ENCODE results near the gene C1QTNF8.

DNA sequence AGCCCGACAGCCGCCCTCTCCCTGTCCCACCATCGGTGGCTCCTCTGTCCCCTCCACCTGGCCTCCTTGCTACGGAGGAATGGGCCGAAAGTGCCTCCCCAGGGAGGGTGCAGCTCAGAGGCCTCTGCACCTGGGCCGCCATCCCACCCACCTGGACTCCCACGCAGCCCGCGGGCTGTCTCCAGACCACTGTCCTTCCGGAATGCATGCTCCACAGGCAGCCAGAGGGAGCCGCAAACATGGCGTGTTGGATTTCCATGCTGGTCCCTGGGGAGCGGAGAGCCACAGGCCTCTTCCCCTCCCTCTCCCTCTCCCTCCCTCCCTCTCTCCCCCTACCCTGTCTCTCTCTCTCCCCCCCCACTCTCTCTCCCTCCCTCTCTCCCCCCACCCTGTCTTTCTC lies 20.5 kb downstream of the C1QTNF8 start:
- TF ChIP-seq, protein P1, sequence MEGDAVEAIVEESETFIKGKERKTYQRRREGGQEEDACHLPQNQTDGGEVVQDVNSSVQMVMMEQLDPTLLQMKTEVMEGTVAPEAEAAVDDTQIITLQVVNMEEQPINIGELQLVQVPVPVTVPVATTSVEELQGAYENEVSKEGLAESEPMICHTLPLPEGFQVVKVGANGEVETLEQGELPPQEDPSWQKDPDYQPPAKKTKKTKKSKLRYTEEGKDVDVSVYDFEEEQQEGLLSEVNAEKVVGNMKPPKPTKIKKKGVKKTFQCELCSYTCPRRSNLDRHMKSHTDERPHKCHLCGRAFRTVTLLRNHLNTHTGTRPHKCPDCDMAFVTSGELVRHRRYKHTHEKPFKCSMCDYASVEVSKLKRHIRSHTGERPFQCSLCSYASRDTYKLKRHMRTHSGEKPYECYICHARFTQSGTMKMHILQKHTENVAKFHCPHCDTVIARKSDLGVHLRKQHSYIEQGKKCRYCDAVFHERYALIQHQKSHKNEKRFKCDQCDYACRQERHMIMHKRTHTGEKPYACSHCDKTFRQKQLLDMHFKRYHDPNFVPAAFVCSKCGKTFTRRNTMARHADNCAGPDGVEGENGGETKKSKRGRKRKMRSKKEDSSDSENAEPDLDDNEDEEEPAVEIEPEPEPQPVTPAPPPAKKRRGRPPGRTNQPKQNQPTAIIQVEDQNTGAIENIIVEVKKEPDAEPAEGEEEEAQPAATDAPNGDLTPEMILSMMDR (IDR thresholded peaks at IDR 0.05; ENCODE audit: borderline replicate concordance, extremely low read depth, low read length, poor library complexity, severe bottlenecking): no peak
- no peak for TF ChIP-seq EZH2 (IDR thresholded peaks at IDR 0.05; ENCODE audit: borderline replicate concordance, low read depth, low read length, severe bottlenecking)

All from DND-41 (cell line).